HL-60/S4 treated with phorbol 12-myristate 13-acetate at 8.2 ng/mL for 4 days and 3 days (cell line): ENCODE measurements around the gene NBR1.
"Not testable (repeated sequence)": the region's sequence is repeated elsewhere in the genome, so short reads cannot be mapped to it uniquely, and the experiment has no call there.

Source experiments
- in situ Hi-C: fragments of 300-500 bp; cut with MboI; formaldehyde crosslinking; loops from 2 replicates; pipeline ENCODE4 v1.15.0; 2022; ENCODE audit warnings: low sequenced_read_pairs

Gene NBR1, protein sequence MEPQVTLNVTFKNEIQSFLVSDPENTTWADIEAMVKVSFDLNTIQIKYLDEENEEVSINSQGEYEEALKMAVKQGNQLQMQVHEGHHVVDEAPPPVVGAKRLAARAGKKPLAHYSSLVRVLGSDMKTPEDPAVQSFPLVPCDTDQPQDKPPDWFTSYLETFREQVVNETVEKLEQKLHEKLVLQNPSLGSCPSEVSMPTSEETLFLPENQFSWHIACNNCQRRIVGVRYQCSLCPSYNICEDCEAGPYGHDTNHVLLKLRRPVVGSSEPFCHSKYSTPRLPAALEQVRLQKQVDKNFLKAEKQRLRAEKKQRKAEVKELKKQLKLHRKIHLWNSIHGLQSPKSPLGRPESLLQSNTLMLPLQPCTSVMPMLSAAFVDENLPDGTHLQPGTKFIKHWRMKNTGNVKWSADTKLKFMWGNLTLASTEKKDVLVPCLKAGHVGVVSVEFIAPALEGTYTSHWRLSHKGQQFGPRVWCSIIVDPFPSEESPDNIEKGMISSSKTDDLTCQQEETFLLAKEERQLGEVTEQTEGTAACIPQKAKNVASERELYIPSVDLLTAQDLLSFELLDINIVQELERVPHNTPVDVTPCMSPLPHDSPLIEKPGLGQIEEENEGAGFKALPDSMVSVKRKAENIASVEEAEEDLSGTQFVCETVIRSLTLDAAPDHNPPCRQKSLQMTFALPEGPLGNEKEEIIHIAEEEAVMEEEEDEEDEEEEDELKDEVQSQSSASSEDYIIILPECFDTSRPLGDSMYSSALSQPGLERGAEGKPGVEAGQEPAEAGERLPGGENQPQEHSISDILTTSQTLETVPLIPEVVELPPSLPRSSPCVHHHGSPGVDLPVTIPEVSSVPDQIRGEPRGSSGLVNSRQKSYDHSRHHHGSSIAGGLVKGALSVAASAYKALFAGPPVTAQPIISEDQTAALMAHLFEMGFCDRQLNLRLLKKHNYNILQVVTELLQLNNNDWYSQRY

GRCh38 chr17:43170766-43171585, at the start of gene NBR1:
TSS of gene NBR1 (plus strand) at chr17:43171214. CDS start at chr17:43175800, 4,586 bp downstream.
- in situ Hi-C loops: no loop called here

DNA sequence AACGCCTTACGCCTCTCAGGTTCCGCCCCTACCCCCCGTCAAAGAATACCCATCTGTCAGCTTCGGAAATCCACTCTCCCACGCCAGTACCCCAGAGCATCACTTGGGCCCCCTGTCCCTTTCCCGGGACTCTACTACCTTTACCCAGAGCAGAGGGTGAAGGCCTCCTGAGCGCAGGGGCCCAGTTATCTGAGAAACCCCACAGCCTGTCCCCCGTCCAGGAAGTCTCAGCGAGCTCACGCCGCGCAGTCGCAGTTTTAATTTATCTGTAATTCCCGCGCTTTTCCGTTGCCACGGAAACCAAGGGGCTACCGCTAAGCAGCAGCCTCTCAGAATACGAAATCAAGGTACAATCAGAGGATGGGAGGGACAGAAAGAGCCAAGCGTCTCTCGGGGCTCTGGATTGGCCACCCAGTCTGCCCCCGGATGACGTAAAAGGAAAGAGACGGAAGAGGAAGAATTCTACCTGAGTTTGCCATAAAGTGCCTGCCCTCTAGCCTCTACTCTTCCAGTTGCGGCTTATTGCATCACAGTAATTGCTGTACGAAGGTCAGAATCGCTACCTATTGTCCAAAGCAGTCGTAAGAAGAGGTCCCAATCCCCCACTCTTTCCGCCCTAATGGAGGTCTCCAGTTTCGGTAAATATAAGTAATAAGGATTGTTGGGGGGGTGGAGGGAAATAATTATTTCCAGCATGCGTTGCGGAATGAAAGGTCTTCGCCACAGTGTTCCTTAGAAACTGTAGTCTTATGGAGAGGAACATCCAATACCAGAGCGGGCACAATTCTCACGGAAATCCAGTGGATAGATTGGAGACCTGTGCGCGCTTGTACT, 45.7 kb upstream of the NBR1 start, which contains the start of gene BRCA1:
Gene BRCA1 (minus strand): TSS at position 232 of the 834 bp plus-strand sequence. CDS start 1,268 bp downstream, outside the sequence.
- in situ Hi-C loops: no loop called here

DNA sequence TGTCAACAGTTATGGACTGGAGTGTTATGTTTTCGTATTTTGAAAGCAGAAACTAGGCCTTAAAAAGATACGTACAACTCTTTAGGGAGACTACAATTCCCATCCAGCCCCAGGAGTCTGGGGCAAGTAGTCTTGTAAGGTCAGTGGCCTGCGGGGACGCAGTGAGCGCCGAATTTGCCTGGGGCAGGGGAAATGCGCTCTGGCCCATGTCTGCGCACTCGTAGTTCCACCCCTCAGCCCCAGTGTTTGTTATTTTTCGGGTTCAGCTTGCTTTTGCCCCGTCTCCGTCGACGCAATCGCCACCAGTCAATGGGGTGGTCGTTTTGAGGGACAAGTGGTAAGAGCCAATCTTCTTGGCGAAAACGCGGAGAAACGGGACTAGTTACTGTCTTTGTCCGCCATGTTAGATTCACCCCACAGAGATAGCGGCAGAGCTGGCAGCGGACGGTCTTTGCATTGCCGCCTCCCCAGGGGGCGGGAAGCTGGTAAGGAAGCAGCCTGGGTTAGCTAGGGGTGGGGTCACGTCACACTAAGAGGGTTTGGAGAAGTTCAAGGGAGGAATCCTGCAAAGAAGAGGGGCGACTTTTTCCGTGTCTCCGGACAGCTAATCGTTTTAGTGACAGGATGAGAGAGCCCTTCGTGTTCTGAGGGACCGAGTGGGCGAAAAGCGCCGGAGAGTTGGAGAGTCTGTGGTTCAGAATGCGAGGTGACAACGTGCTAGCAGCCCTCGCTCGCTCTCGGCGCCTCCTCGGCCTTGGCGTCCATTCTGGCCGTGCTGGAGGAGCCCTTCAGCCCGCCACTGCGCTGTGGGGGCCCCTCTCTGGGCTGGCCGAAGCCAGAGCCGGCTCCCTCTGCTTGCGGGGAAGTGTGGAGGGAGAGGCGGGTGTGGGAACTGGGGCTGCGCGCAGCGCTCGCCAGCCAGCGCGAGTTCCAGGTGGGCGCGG, 44.8 kb upstream of the NBR1 start:
- in situ Hi-C loops: no loop called here

GRCh38 chr17:43126911-43127290, 44.1 kb upstream of the NBR1 start:
- in situ Hi-C loops: no loop called here

DNA sequence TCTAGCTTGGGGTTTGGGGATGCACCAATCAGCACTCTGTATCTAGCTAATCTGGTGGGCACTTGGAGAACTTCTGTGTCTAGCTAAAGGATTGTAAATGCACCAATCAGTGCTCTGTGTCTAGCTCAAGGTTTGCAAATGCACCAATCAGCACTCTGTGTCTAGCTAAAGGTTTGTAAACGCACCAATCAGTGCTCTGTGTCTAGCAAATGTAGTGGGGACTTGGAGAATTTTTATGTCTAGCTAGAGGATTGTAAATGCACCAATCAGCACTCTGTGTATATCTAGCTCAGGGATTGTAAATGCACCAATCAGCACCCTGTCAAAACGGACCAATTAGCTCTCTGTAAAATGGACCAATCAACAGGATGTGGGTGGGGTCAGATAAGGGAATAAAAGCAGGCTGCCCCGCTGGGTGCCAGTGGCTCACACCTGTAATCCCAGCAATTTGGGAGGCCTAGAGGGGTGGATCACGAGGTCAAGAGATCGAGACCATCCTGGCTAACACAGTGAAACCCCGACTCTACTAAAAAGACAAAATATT, 43.6 kb upstream of the NBR1 start:
- in situ Hi-C loops: not testable (repeated sequence)

DNA sequence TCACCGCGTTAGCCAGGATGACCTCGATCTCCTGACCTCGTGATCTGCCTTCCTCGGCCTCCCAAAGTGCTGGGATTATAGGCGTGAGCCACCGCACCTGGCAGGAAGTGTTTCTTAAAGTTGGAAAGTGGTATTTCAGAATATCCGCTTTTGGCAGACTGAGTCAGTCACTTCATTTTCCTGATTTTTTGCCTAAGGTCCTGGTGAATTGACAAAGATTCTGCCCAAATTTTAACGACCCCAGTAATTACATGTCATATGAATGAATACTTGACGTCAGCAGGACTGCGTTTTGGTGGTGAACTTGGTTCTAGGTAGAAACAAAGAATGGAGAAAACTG, 41.4 kb upstream of the NBR1 start:
- in situ Hi-C loops: no loop called here

- in situ Hi-C loops: no loop called here
Observed at GRCh38 chr17:43132117-43132516, 38.9 kb upstream of the NBR1 start.

GRCh38 chr17:43133439-43133838, 37.6 kb upstream of the NBR1 start:
- in situ Hi-C loops: not testable (repeated sequence)

DNA sequence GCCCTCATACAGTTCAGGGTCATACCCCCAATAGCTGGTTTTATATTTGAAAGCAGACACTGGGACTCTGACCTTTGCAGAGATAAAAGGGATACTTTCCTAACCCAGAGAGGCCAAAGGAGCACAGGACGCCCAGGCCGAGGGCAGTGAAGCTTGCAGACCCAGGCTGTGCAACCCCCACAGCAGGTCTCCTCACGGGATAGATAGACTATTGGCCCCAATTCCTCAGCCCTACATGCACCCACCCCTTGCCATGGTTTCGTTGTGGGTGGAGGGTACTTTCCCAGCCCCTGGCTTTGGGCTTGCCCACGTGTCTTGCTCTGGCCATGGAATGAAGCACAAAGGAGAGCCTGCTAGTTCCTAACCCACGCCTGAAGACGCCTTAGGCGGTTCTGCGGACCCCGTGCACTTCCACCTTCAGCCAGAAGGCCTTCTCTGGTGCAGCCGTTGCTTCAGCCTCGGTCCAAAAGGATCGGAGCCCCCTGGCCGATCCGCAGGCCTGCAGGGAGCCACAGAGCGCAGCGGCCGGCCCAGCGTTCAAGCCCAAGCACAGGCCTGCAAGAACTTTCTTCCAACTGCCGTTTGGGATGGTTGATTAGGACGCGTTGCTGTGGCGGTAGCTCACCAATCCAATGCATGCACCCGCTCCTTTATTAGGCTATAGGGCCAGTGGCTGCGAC, 36.1 kb upstream of the NBR1 start:
- in situ Hi-C loops: no loop called here

GRCh38 chr17:43135454-43135819, 35.6 kb upstream of the NBR1 start:
- in situ Hi-C loops: no loop called here

DNA sequence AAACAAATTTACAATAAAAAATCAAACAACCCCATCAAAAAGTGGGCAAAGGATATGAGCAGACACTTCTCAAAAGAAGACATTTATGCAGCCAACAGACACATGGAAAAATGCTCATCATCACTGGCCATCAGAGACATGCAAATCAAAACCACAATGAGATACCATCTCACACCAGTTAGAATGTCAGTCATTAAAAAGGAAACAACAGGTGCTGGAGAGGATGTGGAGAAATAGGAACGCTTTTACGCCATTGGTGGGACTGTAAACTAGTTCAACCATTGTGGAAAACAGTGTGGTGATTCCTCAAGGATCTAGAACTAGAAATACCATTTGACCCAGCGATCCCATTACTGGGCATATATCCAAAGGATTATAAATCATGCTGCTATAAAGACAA, 34.4 kb upstream of the NBR1 start:
- in situ Hi-C loops: not testable (repeated sequence)

GRCh38 chr17:43138531-43138930, 32.5 kb upstream of the NBR1 start:
- in situ Hi-C loops: not testable (repeated sequence)

GRCh38 chr17:43140396-43141332, 30.4 kb upstream of the NBR1 start:
- in situ Hi-C loops: no loop called here

DNA sequence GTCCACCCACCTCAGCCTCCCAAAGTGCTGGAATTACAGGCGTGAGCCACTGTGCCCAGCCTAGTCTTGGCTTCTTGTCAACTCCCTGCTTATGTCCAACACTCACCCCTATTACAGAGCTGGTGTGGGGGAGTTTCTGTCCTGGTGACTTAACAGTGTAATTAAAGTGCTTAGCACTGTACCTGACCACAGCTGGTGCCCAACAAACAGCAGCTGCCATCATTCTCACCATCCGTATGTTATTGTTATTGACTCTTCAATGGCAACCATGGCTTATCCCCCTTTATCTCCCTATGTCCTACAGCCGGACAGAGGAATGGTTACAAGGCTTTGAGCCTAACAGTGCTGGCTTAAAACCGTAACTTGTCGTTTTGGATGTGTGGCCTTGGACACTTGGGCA, 28.9 kb upstream of the NBR1 start:
- in situ Hi-C loops: no loop called here

GRCh38 chr17:43143201-43143600, 27.8 kb upstream of the NBR1 start:
- in situ Hi-C loops: no loop called here

GRCh38 chr17:43146649-43147048, 24.4 kb upstream of the NBR1 start:
- in situ Hi-C loops: no loop called here

GRCh38 chr17:43151880-43152456, 19.0 kb upstream of the NBR1 start:
- in situ Hi-C loops: no loop called here
